Activated T-helper 1 cell treated with anti-CD3 and anti-CD28 coated beads, Interleukin-2, amount 50 U/mL, for 16 hours (primary cell): Measurements from ENCODE around the gene ARHGEF19.
"Not testable (repeated sequence)": the region's sequence is repeated elsewhere in the genome, so short reads cannot be mapped to it uniquely, and the experiment has no call there.

Source experiments
- DNase-seq, 2 donors: peaks; one replicate each; pipeline ENCODE4 v3.0.0-alpha.2; 2020; ENCODE audit warnings: low read depth in 1 of 2, low spot score in 1 of 2

The ARHGEF19 gene

DNA sequence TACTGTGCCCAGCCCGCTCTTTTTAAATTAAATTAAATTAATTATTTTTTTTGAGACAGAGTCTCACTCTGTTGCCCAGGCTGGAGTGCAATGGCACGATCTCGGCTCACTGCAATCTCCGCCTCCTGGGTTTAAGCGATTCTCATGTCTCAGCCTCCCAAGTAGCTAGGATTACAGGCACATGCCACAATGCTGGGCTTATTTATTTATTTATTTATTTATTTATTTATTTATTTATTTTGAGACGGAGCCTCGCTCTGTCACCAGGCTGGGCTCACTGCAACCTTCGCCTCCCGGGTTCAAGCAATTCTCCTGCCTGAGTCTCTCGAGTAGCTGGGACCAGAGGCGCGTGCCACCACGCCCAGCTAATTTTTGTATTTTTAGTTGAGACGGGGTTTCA lies 10.3 kb upstream of the ARHGEF19 start:
- DNase-seq, result not testable (repeated sequence)

DNA sequence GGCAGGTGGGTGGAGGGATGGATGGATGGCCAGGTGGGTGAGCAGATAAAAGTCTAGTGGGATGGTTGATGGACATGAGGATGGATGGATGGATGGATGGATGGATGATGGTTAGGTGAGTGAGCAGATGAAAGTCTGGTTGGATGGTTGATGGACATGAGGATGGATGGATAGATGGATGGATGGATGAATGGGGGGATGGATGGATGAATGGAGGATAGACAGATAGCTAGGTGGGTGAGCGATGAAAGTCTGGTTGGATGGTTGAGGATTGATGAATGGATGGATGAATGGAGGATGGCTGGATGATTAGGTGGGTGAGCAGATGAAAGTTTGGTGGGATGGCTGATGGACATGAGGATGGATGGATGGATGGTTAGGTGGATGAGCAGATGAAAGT lies 9.0 kb upstream of the ARHGEF19 start:
- no peak for DNase-seq

DNA sequence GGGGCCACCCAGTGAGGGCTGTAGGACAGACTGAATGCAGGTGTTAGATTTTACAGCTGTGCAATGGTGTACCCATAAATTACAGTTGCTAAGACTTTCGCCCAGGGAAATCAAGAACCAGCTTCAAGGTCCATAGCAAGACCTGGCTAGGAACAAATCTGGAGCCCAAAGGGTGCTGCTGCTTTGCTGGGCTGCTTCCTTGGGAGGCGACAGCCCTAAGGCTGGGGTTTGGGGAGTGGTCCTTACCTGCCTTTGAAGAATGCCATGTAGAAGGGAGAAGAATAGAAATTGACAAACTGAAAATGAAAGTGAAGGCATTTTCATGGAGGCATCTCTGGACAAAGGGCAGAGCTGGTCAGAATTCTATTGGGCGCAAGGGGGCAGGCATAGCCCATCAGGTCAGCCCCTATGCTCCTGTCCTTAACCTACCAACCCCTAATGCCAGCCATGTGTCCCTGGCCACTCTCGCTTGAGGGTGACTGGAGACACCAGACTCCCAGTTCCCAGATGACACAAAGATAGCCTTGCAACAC lies 7.6 kb upstream of the ARHGEF19 start:
- DNase-seq, result no peak

DNA sequence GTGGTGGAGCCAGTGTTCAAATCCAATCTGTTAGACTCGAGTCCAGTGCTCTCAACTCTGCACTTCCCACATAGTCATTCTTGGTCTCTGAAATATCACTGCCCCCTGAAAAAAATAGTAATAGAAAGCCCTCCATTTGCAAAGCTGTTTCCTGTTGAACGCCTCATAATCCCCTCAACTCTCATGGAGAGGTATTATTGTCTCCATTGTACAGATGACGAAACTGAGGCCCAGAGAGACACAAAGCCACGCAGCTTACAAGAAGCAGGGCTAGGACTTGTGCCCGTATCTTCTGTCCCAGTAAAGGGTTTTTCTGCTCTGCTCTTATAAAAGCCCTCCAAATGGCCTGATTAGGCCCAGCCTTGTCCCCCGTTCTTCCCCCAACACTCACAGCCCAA lies 6.2 kb upstream of the ARHGEF19 start:
- no peak for DNase-seq

DNA sequence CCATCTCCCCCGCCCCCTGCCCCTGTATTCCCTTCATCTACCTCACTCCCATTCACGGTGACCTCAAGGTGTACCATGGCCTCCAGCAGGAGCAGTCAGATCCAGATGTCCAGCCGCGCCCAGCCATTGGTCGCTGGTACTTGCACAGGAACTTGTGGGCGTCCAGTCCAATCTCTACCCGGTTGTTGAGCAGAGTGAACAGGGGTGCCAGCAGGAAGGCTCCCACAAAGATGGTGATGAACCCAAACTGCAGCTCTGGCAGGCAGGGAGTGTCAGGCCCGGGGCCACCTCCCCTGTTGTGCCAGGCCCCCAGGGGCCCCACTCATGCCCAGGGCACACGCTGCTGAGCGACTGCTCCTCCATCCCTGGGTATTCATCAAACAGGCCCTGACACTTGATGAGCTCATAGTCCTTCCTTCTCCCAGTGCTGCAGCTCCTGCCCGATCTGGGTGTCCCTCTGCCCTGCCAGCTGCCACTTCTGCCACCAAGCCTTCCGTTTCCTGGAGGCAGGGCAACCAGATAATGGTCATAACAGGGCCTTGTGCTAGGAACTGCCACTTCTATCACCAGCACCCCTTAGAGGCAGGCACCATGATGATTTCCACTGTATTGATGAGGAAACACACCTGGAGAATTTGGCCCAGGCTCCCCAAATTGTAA lies 5.7 kb upstream of the ARHGEF19 start:
- no peak for DNase-seq

DNA sequence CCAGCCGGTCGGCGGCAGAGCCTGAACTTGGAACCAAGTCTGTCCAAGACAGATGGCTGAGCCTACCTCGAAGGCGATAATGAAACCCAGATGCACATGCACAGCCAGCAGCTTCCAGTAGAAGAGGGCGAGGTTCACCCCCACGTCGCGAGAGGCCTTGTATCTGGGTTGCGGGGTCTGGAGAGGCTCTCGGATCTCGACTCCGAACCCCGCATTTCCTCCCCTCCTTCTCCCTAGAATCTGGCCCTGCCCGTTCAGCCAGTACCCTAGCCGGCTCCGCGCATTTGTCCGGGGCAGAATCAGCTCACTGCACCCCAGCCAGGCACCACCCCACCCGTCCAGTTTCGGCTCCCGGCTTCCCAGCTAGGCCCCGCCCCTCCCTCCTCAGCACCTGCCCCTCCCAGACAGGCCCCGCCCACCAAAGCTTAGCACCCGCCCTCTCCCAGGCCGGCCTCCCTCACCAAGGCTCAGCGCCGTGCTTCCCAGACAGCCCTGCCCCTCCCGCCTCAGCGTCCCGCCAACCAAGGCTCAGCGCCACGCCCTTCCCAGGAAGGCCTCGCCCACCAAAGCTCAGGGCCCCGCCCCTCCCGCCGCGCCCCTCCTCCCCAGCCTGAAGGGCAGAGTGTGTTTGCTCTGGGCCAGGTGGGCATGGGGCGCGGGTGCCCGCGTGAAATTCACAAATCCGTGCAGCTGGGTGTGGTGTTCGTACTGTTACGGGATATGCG lies 4.8 kb upstream of the ARHGEF19 start:
- peak; percentile 87 to 89 for DNase-seq

DNA sequence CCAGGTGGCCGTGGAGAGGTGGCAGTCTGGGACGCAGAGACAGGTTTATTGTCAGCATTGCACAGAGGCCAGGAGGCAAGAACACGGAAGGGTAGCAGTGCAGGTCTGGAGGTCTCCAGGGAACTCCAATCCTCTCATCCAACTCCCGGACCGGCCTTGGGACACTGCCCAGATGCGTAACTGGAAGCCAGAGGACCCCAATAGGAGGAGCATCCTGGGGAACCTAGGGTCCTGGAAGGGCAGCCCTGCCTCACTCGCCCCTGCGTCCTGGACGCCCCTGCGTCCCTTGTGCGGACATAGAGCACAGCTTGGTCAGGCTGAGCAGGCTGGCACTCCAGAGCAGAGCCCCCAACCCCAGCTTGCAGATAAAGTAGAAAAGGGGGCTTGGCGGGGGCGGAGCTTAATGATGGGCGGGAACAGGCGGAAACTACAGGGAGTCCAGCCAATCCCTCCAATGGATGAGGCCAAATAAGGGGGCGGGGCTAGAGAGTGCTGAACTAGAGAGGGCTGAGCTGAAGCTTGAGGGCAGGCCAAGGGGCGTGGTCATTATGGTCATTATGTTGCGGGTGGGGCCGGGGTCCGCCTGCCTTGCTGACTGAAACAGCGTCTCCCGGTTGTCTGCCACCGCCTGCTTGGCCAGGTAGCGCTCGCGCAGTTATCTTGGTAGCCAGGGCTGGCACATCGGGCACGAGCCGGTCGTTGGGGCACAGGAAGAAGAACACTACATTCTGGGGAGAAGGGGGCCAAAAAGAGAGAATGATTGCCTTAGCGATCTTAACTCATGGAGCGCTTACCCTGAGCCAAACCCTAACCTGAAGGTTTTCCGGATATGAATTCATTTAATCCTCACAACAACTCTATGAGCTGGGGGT lies 3.7 kb upstream of the ARHGEF19 start:
- DNase-seq, result peak in 1 of 2 donors; percentile 32

DNA sequence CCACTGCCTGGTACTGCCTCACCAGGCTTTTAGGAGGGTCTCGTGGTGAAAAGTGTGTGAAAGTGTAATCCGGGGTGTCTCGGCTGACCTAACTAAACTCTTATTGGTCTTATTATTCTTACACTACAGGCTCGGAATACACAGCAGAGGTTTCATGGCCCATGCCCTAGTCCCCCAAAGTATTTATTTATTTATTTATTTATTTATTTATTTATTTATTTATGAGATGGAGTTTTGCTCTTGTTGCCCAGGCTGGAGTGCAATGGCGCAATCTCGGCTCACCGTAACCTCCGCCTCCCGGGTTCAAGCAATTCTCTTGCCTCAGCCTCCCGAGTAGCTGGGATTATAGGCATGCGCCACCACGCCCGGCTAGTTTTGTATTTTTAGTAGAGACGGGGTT lies 2.8 kb upstream of the ARHGEF19 start:
- DNase-seq, result not testable (repeated sequence)

DNA sequence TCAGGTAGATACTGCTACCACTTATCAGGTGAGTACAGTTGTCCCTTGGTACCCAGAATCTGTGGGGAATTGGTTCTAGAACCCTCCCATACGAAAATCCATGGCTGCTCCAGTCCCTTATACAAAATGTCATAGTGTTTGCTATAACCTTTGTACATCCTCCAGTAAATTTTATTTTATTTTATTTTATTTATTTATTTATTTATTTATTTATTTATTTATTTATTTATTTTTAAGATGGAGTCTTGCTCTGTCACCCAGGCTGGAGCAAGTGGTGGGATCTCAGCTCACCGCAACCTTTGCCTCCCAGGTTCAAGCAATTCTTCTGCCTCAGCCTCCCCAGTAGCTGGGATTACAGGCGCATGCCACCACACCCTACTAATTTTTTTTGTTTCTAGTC lies 1.1 kb upstream of the ARHGEF19 start:
- DNase-seq, result not testable (repeated sequence)

DNA sequence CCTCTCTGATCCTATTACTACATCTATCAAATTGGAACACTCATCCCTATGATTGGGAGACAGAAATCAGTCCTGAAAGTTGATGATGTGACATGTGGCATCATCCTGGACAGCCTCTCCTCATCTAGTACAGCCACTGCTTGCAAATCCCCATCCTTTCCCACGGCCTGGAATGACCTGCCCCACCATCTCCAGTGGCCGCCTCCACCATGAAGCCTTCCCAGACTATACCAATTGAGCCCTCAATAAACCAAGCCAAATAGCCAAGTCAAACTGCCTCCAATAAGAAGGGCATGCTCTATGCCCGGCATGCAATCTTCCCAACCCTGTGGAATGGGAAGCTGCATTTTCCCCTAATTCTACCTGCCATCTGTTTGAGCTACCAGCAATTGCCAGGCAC lies 561 bp upstream of the ARHGEF19 start:
- DNase-seq, result no peak

DNA sequence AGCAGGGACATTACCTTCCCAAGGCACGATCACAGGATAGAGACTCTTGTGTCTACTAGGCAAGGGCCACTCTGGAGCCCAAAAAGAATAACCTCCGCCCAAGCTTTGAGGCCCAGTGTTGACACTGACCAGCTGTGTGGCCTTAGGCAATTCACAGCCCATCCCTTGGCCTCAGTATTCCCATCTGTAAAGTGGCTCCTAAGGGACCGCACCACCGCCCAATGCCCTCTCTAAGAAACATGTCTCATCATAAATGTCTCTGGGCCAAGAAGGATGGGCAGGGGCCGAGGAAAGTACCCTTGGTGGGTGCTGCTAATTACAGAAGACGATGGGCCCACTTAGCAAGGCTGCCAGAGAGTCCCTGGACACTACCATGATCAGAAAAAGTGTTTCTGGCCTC lies 628 bp downstream of the ARHGEF19 start:
- DNase-seq, result no peak

DNA sequence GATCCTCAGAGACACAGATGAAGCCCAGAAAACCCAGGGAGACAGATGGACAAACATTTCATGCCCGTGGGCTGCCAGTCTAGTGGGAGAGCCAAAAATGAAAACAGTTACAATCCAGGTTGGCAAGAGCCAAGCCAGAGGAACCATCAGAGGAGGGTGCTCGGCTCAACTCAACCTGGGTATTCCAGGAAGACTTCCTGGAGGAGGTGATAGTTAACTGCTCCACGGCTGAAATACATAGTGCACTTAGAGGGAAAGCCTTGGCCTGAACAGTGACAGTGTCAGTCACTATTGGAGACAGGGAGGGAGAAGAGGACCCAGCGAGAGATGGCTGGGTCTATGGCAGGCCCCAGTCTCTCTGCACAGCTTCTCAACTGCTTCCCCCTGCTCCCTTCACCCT lies 1.9 kb downstream of the ARHGEF19 start:
- DNase-seq, result no peak

DNA sequence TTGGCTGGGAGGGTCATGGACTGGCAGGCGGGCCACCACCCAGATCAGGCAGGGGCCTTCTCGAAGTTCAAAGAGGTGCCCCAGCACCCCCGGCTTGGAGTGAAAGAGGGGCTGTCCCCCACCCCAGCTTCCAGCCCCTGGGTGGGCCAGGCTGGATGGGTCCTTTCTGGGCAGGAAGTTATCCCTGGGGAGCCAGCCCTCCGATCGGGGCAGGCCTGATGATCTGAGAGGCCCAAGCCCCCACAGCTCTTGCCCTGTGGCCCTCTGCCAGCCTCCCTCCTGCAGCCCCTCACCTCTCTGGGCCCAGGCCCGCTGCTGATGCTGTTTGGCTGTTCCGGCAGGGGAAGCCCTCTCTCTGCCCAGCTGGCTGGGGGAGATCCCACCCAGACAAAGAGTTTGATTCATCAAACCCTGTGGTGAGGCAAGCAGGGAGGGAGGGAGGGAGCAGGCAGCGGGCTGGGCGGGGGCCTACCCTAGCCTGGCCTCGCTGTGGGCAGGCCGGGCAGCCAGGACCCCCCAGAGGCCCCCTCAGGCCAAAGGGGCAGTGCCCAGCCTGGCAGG lies 2.5 kb downstream of the ARHGEF19 start:
- DNase-seq, result no peak

DNA sequence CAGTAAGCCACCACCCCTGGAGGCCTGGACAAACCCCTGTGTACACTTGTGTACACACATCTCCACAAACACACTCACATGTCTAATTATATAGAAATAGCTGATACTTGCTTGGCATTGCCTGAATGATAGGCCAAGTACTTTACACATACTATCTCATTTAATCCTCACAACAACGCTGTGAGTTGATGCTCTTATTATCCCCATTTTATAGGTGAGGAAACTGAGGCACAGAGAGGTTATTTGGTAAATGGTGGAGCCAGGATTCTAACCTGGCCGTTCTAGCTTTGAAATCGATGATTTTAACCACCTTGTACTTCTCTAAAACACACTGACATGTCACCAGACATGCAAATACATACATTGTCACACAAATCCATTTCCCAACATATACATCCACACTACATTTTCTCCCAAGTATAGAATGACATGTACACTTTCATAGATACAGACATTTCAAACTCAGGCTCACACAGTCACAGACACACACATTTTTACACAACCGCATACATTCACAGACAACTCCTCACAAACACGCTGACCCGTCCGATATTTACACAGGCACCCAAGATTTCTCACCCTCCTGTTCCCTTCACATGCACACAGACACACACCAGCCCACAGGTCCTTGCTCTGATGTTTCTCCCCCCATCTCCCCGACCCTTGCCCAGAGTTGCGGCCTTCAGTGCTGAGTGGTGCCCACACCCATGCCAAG lies 3.2 kb downstream of the ARHGEF19 start:
- no peak for DNase-seq

DNA sequence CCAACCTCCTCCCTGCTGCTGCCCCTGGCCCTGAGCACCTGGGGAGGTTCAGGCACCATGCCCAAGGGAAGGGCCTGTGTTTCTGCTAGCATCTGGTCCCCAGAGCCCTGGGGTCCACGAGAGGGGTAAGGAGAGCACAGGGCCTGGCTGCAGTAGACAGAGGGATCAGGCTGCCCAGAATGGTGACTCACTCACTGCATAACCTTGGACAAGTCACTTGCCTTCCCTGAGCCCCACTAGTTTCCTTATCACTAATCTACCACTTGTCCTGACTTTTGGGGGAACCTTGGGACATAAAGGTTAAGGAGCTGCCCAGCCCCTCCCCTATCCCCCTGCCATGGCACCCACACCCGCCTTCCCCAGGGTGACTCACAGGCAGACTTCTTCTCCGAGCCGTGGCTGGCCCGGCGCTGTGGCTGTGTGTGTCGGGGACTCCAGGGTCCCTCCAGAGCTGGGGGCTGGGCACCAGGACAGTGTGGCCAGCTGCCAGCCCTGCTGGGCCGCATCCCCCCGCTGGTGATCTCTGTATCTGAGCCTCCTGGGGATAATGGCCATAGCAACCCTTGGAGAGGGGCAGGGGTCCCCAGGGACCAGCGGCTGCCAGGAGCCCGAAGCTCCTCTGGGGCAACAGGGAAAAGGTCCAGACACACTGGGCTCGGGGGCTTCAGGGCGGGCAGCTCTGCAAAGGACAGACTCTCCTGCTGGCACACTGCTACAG lies 4.0 kb downstream of the ARHGEF19 start:
- no peak for DNase-seq

DNA sequence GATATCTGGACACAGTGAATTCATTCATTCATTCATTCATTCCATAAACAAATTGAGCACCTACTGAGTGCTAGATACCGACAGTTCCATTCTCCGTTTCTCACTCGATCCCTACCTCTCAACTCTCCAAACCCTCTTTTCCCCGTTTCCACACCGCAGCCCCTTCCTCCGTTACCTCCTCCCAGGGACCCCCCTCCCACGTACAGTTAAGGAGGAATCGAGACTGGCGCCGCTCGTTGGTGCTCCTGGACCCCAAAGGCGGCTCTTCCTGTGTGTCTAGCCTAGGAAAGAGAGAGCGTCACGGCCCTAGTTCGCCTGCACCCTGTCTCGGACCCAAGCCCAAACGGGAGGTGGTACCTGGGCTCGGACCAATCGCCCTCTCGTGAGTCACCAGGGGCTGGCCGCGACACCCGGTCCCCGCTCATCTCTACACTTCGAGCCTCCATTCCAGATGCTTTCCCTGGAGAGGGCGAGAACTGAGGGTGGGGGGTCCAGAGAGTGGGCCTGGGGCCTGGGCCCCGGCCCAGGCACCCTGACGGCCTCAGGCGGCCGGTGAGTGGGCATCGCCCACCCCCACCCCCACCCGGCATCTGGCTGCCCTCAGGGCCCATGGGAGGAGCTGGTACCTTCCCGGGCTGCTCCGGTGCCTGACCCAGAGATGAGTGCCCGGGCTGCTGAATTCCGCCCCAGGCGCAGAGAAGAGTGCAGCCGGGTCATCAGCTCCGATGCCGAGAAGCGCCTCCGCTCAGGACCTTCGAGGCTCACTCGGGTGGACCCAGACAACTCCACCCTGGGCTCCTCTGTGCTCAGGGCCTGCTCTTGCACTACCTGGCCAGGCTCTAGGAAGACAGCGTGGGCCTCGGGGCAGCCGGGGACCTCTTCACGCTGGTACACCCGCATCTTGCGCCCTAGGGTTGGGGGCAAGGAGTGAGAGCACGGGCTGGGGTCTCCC lies 4.9 kb downstream of the ARHGEF19 start:
- DNase-seq, result no peak

DNA sequence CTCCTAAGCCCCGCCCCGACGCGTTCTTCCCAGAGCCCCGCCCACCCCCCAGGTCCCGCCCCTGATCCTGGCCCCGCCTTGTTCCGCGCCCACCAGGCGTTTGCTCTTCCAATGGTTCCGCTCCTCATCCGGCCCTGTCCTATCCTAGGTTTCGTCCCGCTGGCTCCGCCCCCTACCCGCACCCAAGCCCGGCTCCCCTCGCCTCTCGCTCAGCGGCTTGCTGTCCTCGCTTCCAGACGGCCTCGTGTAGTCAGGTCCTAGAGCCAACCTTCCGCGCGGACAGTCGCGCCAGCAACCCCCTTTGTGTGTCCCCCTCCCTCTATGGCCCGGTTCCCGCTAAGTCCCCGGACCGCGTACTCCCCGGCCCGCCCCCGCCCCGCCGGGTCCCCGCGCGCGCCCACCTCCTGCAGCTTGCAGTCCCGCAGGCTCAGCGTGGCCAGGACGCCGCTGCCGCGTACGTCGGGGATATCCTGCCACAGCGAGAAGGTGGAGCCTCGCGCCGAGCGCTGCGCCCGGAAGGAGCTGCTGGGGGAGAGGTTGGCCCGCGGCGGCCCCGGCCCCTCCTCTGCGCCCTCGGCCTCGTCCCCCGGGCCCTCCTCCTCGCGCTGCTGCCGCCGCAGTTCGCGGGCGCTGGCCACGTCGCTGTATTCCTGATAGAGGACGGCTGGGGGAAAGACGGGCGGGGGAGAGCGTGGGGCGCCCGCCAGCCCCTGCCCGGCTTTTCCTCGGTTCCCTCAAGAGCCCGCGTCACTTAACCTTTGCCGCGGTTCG lies 5.7 kb downstream of the ARHGEF19 start:
- DNase-seq, result peak; percentile 83 to 85

DNA sequence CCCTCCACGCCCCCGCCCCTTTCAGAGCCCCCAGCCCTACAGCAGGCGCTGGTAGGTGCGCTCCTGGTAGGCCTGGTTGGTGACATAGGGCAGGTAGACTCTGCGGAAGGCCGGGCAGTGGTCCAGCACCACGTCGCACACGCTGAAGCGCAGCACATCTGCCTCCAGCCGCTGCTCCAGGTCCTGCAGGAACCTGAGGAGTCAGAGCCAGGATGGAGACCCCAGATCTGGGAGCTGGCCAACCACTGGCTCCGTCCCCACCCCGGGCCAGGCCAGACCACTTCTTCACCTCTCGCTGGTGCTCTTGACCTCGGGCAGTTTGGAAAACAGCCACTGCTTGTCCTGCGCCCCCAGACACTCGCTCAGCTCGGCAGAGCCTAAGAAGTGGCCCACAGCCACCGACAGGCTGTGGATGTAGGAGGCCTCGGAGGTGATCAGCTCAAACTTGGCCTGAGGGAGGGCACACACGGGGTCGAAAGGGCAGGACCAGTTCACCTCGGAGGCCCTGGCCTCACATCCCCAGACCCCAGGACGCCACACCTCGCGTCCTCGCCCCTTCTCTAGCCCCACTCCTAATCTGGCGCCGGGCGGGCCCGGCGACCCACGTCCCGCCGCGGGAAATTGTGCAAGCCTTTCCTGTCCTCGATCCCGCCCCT lies 6.4 kb downstream of the ARHGEF19 start:
- no peak for DNase-seq
